ACC112 (cell line): ENCODE measurements around the gene PARP8.

ENCODE experiments used
- H2AFZ ChIP-seq: fragments of 200-600 bp; sonication (generic); one replicate; pipeline ENCODE4 v1.6.0; 2017; ENCODE audit warnings: antibody characterized with exemption, low read length; ENCODE audit not compliant: unreplicated experiment
- H3K27ac ChIP-seq: fragments of 200-600 bp; sonication (generic); 2 replicates; pipeline ENCODE4 v1.5.1; 2014; ENCODE audit warnings: low read depth, mild to moderate bottlenecking, antibody characterized with exemption, low read length, moderate library complexity
- H3K27me3 ChIP-seq: fragments of 200-600 bp; sonication (generic); 2 replicates; pipeline ENCODE4 v1.6.1; 2014; ENCODE audit warnings: mild to moderate bottlenecking, antibody characterized with exemption, low read length, moderate library complexity, mixed read lengths; ENCODE audit not compliant: insufficient read depth
- H3K36me3 ChIP-seq: fragments of 200-600 bp; sonication (generic); 2 replicates; pipeline ENCODE4 v1.6.1; 2016; ENCODE audit warnings: mild to moderate bottlenecking, antibody characterized with exemption, low read length, moderate library complexity, mixed read lengths; ENCODE audit not compliant: insufficient read depth
- H3K4me1 ChIP-seq: fragments of 200-600 bp; sonication (generic); one replicate; pipeline ENCODE4 v1.6.1; 2016; ENCODE audit warnings: low read length, mixed read lengths; ENCODE audit not compliant: insufficient read depth, unreplicated experiment, control insufficient read depth
- H3K4me3 ChIP-seq: fragments of 200-600 bp; sonication (generic); 2 replicates; pipeline ENCODE4 v1.5.1; 2014; ENCODE audit warnings: mild to moderate bottlenecking, low read depth, low read length
- H3K79me2 ChIP-seq: fragments of 200-600 bp; sonication (generic); one replicate; pipeline ENCODE4 v1.6.0; 2016; ENCODE audit warnings: low read length; ENCODE audit not compliant: control insufficient read depth, unreplicated experiment, insufficient read depth

PARP8 gene

DNA sequence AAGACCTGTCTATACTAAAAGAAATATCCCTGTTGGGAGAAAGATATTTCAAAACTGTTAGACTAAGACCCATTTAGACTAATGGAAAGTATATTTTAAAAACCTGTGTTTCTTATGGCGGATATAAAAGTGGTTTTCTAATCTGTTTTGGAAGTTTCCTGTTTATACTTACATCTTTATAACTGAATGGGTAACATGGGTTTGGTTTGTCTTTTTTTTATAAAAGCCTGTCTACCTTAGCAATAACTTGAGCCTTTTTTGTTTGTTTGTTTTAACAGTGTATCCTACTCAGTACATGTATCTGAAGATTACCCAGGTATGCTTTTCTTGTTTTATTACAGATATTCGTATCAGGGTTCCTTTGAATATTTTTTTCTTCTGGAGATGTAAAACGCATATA, 83.4 kb downstream of the PARP8 start:
- H3K79me2 ChIP-seq = peaks cover 18% of the 10 kb centered on the region

DNA sequence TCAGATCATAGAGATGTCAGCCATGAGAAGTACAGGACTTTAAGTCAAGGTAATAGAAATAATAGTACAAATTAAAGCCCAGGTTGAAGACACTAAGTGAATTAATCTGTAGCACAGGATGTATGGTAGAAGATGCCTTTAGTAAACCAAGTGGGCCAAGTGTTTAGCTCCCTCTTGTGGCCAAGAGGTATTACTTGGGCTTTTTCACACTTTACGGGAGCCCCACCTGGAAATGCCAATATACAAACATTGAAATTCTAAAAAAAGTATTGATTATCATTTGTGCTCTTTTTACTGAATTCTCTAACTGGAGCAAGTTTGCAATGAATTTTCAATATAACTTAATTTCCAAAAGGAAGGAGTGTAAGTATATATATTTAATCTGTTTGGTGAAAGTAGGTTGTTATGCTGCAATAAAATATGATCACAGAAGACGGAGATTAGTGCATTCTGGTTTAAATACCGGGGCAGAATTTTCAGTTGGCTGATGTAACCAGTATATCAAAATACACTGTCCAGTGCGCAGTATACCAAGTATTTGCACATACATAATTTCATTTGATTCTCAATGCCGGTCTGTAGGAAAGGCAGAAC, 84.7 kb downstream of the PARP8 start:
- H2AFZ ChIP-seq = no peak overlapping the region

More for the DNA sequence above, 83.4 kb downstream of the PARP8 start:
- Histone ChIP-seq H3K4me1 (peaks cover 12% of the 10 kb centered on the region), H3K4me3 (no peak overlapping the region), H3K27me3 (no peaks in the 10 kb centered on the region), H3K27ac (no peak overlapping the region), H3K36me3 (no peaks in the 10 kb centered on the region), H2AFZ (no peak overlapping the region)

DNA sequence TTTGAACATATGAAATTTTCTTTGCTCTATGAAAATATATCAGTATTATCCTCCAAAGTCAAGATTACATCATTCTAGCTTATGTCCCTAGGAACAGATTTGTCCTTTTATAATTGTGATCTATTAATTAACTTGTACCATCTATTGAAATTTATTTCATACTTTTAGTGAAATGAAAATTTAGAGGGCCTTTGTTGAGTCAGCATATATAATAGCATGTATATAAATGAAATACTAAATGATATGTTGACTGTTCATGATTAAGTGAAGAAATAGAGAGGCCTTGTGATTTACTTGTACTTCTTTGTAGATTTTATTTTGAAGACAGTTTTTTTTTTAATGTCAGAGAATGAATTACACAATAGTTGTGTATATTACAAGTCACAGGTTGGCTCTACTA, 86.4 kb downstream of the PARP8 start:
- H2AFZ ChIP-seq = no peak overlapping the region

More for the DNA sequence above, 84.7 kb downstream of the PARP8 start:
- H3K79me2 ChIP-seq = peaks cover 13% of the 10 kb centered on the region
- no peaks in the 10 kb centered on the region for H3K27me3 ChIP-seq
- peaks cover under 1% of the 10 kb centered on the region for H3K4me1 ChIP-seq
- no peak overlapping the region for H3K27ac ChIP-seq
- H3K4me3 ChIP-seq = no peak overlapping the region
- no peaks in the 10 kb centered on the region for H3K36me3 ChIP-seq

DNA sequence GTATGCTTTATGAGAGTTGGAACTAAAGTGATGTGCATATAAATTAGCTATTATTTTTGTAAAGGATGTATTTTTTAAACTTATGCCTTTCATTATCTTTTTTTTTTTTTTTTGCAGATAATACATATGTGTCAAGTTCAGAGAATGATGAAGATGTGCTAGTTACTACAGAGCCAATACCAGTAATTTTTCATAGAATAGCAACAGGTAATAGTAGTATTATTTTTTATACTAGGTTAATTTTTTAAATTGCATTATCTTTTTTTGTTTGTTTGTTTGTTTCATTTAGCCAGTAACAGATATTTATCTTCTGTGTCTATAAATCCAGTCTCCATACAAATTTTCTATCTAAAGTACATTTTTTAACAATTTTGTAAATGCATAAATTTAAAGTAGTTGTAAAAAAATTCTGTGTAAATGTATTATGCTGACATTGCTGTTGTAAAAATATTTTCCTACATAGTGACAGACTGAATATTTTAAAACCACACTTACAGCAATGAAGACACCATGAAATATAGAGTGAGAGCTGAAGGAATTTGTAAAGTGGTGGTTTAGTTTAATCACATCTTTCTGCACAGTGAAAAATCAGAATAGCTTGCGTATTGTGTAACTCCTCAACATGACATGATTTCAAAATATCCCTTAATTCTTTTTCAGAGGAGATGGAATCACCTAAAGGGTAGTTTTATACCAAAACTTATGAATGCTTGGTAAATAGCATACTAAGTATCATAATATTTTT, 93.3 kb downstream of the PARP8 start:
- H3K36me3 ChIP-seq = no peaks in the 10 kb centered on the region
- H3K27ac ChIP-seq = no peak overlapping the region
- no peaks in the 10 kb centered on the region for H3K79me2 ChIP-seq
- no peak overlapping the region for H3K4me3 ChIP-seq
- no peaks in the 10 kb centered on the region for H3K27me3 ChIP-seq
- H3K4me1 ChIP-seq = no peaks in the 10 kb centered on the region
- no peak overlapping the region for H2AFZ ChIP-seq

More for the DNA sequence above, 86.4 kb downstream of the PARP8 start:
- Histone ChIP-seq H3K4me1 (no peaks in the 10 kb centered on the region), H3K36me3 (no peaks in the 10 kb centered on the region), H3K27ac (no peak overlapping the region), H3K27me3 (no peaks in the 10 kb centered on the region), H3K79me2 (peaks cover 13% of the 10 kb centered on the region), H3K4me3 (no peak overlapping the region)

DNA sequence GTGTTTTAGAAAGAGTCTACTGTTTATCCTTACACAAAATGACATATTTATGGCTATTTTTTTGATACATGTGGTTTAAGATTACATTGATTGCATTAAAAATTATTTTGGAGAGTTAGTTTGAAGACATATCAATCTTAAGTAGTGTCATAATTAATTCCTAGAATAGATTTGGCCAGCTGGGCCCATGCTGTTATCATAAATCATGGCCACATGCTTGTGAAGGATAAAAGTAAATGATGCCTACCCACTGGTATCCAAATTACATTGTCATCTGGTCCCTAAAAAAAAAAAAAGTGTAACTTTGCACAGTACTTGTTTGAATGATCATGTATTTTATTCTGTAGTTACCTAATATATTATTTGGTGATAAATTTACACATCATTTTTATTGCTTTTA, 96.9 kb downstream of the PARP8 start:
- H2AFZ ChIP-seq = no peak overlapping the region
- H3K27ac ChIP-seq = no peak overlapping the region
- H3K79me2 ChIP-seq = no peaks in the 10 kb centered on the region
- H3K4me1 ChIP-seq = peaks cover 13% of the 10 kb centered on the region
- H3K4me3 ChIP-seq = no peak overlapping the region
- no peaks in the 10 kb centered on the region for H3K36me3 ChIP-seq
- no peaks in the 10 kb centered on the region for H3K27me3 ChIP-seq

DNA sequence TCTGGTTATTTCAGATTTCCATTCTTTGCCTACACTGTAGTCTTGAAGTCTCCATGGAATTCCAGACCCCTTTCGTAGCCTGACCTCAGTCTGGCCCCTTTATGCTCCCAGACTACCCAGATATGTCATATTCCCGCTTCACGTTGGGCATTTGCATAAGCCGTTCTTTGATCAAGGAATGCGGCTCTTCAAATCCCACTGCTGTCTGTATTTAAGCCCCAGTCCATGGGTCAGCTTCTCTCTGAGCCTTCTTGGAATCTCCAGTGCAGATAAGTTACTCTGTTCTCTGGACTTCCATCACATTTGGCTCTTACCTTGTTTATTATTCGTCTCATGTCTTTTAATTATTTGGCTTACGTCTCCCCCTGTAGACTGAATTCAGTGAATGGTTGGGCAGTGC, 97.4 kb downstream of the PARP8 start:
- Histone ChIP-seq H3K4me1 (peaks cover 13% of the 10 kb centered on the region), H3K36me3 (no peaks in the 10 kb centered on the region), H3K27ac (no peak overlapping the region), H3K4me3 (no peak overlapping the region), H2AFZ (no peak overlapping the region), H3K27me3 (no peaks in the 10 kb centered on the region), H3K79me2 (no peaks in the 10 kb centered on the region)

DNA sequence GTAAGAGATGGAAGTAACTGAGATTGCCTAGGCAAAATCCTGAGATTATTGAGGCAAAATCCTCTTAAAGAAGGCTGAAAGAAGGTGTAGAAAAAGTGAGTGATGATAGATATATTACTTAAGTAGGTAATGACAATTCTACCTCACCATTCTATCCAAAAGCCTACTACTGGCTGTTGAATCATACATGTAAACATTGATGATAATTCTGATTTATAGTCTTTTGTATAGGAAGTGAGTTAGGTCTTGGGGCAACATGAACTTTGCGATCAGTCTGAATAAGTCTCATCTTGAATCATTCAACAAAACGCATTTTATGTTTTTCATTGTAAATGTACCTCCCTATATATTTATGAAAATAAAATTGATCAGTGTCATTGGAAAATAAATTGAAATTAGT, 99.6 kb downstream of the PARP8 start:
- Histone ChIP-seq H3K36me3 (no peaks in the 10 kb centered on the region; the same call in 1 of the 2 replicates), H3K27me3 (no peaks in the 10 kb centered on the region), H2AFZ (no peak overlapping the region), H3K79me2 (no peaks in the 10 kb centered on the region), H3K4me3 (no peak overlapping the region), H3K27ac (no peak overlapping the region), H3K4me1 (peaks cover 13% of the 10 kb centered on the region)

DNA sequence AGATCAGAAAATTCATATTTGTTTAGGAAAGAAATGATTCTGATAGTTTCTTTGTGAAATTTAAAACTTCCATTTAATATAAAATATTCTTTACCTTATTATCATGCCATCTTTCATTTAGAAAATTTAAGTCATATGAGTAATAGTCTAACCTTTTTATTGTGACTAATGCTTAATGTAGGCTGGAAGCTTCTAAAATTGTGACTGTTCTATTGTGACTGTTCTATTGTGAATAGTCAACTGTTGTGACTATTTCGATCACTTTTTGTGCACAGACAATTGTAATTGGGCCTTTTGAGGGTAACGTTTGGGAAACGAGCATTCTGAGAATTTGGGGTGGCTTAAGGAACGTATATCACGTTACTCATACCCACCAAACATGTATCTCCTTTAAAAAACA, 100.0 kb downstream of the PARP8 start:
- Histone ChIP-seq H3K27me3 (no peaks in the 10 kb centered on the region), H3K4me3 (no peak overlapping the region), H3K79me2 (no peaks in the 10 kb centered on the region), H3K36me3 (no peaks in the 10 kb centered on the region; the same call in 1 of the 2 replicates), H3K4me1 (peaks cover 13% of the 10 kb centered on the region), H3K27ac (no peak overlapping the region), H2AFZ (no peak overlapping the region)

DNA sequence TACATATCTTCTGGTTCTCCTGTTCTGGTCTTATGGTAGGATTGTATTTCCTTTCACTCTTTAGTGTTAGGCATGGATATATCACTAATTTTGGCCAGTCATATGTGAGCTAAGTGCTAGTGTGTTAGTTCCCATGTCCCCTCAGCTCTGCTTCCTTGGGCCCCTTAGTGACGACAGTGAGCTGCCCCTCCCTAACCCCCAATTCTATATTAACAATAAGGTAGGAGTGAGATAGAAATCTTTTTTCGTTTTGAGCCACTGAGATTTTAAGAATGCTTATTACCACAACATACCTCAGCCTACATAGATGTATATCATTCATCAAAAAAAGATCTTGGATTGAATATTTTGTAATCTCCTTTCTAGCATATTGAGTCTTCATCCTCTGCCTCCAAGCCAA, 100.5 kb downstream of the PARP8 start:
- Histone ChIP-seq H3K4me3 (no peak overlapping the region), H2AFZ (no peak overlapping the region), H3K27ac (no peak overlapping the region), H3K27me3 (no peaks in the 10 kb centered on the region), H3K4me1 (peaks cover 13% of the 10 kb centered on the region), H3K36me3 (peaks cover 3% of the 10 kb centered on the region), H3K79me2 (no peaks in the 10 kb centered on the region)

DNA sequence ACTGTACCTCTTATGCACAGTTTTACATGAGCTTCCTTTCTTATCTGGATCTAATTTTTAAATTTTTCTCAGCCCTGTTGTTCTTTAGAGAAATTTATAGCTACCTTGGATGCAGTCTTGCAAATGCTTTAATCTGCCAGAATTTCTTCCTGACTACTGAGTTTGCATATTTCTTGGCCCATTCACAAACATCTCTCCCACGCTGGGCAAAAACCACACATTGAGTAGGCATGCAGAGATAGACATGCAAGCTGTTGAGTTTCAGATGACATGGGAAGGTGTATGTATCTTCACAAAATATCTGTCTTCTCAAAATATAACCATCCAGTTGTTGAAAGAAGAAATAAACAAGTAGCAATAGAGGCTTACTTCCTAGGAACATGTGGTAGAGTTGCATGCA, 101.2 kb downstream of the PARP8 start:
- H3K36me3 ChIP-seq = peaks cover 7% of the 10 kb centered on the region
- no peaks in the 10 kb centered on the region for H3K79me2 ChIP-seq
- no peak overlapping the region for H3K27ac ChIP-seq

DNA sequence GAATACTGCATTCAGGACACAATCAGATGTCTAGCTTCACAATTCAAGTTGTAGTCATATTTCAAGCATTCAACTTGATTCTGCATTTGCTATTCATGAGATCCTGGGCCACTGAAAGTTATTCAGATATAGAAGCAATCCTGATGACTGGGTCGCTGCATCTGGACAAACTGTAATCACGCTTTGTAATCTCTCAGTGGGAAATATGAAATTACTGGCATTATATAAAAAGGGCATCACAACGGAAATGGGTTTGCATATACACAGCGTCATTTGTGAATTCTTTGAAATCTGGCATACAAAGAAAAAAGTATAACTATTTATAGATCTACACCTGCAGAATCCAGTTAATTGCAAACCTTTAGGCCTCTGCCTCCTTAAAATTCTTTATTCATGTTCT, 102.2 kb downstream of the PARP8 start:
- Histone ChIP-seq H3K79me2 (no peaks in the 10 kb centered on the region), H3K27ac (no peak overlapping the region), H2AFZ (no peak overlapping the region), H3K4me1 (peaks cover 13% of the 10 kb centered on the region), H3K27me3 (no peaks in the 10 kb centered on the region), H3K4me3 (no peak overlapping the region), H3K36me3 (peaks cover 15% of the 10 kb centered on the region)

More for the DNA sequence above, 101.2 kb downstream of the PARP8 start:
- Histone ChIP-seq H2AFZ (no peak overlapping the region), H3K4me3 (no peak overlapping the region), H3K4me1 (peaks cover 13% of the 10 kb centered on the region), H3K27me3 (no peaks in the 10 kb centered on the region)
